OCI-LY1 (cell line): ENCODE results near the gene RIPOR2.

Source experiments
- EZH2 ChIP-seq: fragments of 200-600 bp; sonication (generic), shearing (Covaris generic); IDR thresholded peaks from 2 replicates; pipeline ENCODE4 v1.8.0; 2017; ENCODE audit warnings: borderline replicate concordance, mixed run types, mild to moderate bottlenecking, antibody characterized with exemption, low read length, moderate library complexity, mixed read lengths
- TF ChIP-seq, protein P1 (sequence below): fragments of 200-600 bp; sonication (generic), shearing (Covaris generic); IDR thresholded peaks from 2 replicates; pipeline ENCODE4 v1.5.1; 2017; ENCODE audit warnings: mild to moderate bottlenecking, antibody characterized with exemption, low read length, moderate library complexity, mixed read lengths

DNA sequence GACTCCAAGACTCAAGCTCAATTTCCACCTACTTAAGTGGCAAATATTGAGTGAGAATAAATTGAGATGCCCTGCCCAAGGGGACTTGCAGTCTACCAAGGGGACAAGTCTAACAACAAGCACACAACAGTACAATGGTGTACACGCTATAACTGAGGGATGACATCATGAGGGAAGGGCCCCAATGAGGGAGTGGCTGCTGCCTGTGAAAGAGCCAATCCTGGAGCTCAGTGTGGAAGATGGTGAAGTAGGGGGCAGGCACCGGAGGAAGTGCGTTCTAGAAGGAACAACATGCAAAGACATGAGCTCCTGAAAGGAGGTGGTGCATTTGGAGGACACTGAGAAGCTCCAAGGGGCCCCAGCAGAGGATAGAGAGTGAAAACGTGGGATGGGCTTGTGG, 90.2 kb downstream of the RIPOR2 start:
- TF ChIP-seq, protein P1, sequence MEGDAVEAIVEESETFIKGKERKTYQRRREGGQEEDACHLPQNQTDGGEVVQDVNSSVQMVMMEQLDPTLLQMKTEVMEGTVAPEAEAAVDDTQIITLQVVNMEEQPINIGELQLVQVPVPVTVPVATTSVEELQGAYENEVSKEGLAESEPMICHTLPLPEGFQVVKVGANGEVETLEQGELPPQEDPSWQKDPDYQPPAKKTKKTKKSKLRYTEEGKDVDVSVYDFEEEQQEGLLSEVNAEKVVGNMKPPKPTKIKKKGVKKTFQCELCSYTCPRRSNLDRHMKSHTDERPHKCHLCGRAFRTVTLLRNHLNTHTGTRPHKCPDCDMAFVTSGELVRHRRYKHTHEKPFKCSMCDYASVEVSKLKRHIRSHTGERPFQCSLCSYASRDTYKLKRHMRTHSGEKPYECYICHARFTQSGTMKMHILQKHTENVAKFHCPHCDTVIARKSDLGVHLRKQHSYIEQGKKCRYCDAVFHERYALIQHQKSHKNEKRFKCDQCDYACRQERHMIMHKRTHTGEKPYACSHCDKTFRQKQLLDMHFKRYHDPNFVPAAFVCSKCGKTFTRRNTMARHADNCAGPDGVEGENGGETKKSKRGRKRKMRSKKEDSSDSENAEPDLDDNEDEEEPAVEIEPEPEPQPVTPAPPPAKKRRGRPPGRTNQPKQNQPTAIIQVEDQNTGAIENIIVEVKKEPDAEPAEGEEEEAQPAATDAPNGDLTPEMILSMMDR: no peak
- no peak for TF ChIP-seq EZH2
